ENCODE results near the gene ZIK1.
A peak's percentile ranks its signal among the peaks of the same experiment; 100 is the strongest.

The ZIK1 gene

GRCh38 chr19:57599761-57600383 lies 15.9 kb downstream of the ZIK1 start, which contains the start of gene ZNF530:
Gene ZNF530, plus strand, starts transcription at chr19:57599885. Its CDS starts 4,461 bp downstream, at chr19:57604346.
- CTCF ChIA-PET: no interaction called here
- TF ChIP-seq CTCF (IDR thresholded peaks at IDR 0.05; ENCODE audit: insufficient read depth, low read length, missing control alignments): no peak
- H3K4me3 ChIP-seq (ENCODE audit: low read depth, low read length): peak within 1 kb of the TSS; percentile 85
- peak; percentile 47 for DNase-seq (ENCODE audit: low read depth, low spot score)
- POLR2A ChIA-PET: no interaction called here

- ChIA-PET CTCF (no interaction called here), POLR2A (no interaction called here)
- DNase-seq (ENCODE audit: low read depth, low spot score): no peak
- no peak for TF ChIP-seq CTCF (IDR thresholded peaks at IDR 0.05; ENCODE audit: insufficient read depth, low read length, missing control alignments)
- no peak overlapping the region for H3K4me3 ChIP-seq (ENCODE audit: low read depth, low read length)
Observed at GRCh38 chr19:57606931-57607330, 23.0 kb downstream of the ZIK1 start.

GRCh38 chr19:57611113-57611512 lies 27.2 kb downstream of the ZIK1 start:
- CTCF ChIA-PET: no interaction called here
- TF ChIP-seq CTCF (IDR thresholded peaks at IDR 0.05; ENCODE audit: insufficient read depth, low read length, missing control alignments): no peak
- no peak for DNase-seq (ENCODE audit: low read depth, low spot score)
- POLR2A ChIA-PET: no interaction called here
- H3K4me3 ChIP-seq (ENCODE audit: low read depth, low read length): no peak overlapping the region

GRCh38 chr19:57613941-57614743 lies 30.2 kb downstream of the ZIK1 start, which contains the start of gene ZNF134:
Gene ZNF134, plus strand, starts transcription at chr19:57614242. Its CDS starts 5,227 bp downstream, at chr19:57619469.
- ChIA-PET CTCF (interaction anchor here (1.1 to 2.0 kb wide), 2 partner anchors 9 to 13 kb away, joined by 3 to 4 read pairs; no protein-coding TSS in a partner anchor), POLR2A (interaction anchor here (0.5 to 1.3 kb wide), 2 partner anchors 19 to 326 kb away, joined by 4 read pairs; partner anchors contain the start of gene ZNF211)
- peak within 1 kb of the TSS; percentile 99 for H3K4me3 ChIP-seq (ENCODE audit: low read depth, low read length)
- TF ChIP-seq CTCF (IDR thresholded peaks at IDR 0.05; ENCODE audit: insufficient read depth, low read length, missing control alignments): peak; percentile 39
- DNase-seq (ENCODE audit: low read depth, low spot score): peak; percentile 29

GRCh38 chr19:57615346-57615745 lies 31.4 kb downstream of the ZIK1 start:
- peak overlapping the region; percentile 99 for H3K4me3 ChIP-seq (ENCODE audit: low read depth, low read length)
- ChIA-PET CTCF (no interaction called here), POLR2A (no interaction called here)
- TF ChIP-seq CTCF (IDR thresholded peaks at IDR 0.05; ENCODE audit: insufficient read depth, low read length, missing control alignments): no peak
- no peak for DNase-seq (ENCODE audit: low read depth, low spot score)

- no peak for DNase-seq (ENCODE audit: low read depth, low spot score)
- no peak for TF ChIP-seq CTCF (IDR thresholded peaks at IDR 0.05; ENCODE audit: insufficient read depth, low read length, missing control alignments)
- ChIA-PET CTCF (no interaction called here), POLR2A (no interaction called here)
- H3K4me3 ChIP-seq (ENCODE audit: low read depth, low read length): no peak overlapping the region
Observed at GRCh38 chr19:57620673-57621348, 36.9 kb downstream of the ZIK1 start.

Data from AG04449 (cell line).